ENCODE results near the gene SLC25A29.

GRCh38 chr14:100309028-100309737, 2.9 kb upstream of the SLC25A29 start:
- no peak for TF ChIP-seq CTCF (tag by site-specific recombination; IDR thresholded peaks at IDR 0.05)
- TF ChIP-seq ZNF18 (tag by site-specific recombination; IDR thresholded peaks at IDR 0.05) = no peak
- TF ChIP-seq ZNF350 (tag by site-specific recombination; IDR thresholded peaks at IDR 0.05) = no peak
- no peak for TF ChIP-seq ZFP37 (tag by site-specific recombination; IDR thresholded peaks at IDR 0.05)
- TF ChIP-seq ZNF701 (tag by site-specific recombination; IDR thresholded peaks at IDR 0.05) = no peak
- TF ChIP-seq MYNN (tag by site-specific recombination; IDR thresholded peaks at IDR 0.05; ENCODE audit: borderline replicate concordance) = no peak
